ENCODE data around the gene TENM4. TPM values are rescaled to one million over a fixed set of nuclear protein-coding genes. Genes with fewer than 3 reads are reported as not detected.

Gene TENM4
- total RNA-seq, 4 donors from 2014 or later: 31.4 to 44.5 (median 38.0) TPM

DNA sequence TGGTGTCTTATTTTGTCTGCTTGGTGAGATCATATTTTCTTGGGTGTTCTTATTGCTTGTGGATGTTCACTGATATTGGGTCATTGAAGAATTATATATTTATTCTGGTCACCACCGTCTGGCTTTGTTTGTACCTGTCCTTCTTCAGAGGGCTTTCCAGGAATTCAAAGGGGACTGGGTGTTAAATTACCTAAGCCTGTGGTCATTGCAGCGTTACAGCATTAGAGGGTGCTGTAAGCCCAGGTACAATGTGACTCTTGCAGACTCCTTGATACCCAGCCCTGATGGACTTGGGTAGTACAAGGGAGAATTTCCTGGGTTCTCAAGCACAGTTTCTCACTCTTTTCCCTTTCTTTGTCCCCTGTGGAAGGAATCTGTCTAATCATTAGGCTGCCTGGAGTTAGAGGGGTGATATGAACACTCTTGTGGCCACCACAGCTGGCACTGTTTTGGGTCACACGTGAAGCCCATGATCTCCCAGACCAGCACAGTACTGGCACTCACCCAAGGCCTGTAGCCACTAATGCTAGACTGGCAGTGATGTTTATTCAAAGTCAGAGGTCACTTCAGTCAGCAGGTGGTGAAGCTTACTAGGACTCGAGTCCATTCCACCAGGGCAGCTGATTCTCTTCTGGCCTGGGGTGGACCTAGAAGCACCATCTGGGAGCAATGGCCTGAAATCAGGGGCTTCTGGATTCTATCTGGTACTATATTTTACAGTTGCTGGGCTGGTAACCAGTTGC lies 810.1 kb downstream of the TENM4 start:
- DNase-seq (ENCODE audit: low spot score in 2 of 2): no peak
- no peak overlapping the region for H3K4me3 ChIP-seq
- H3K27ac ChIP-seq: no peak overlapping the region
- 90% methylated on average over 4 of the region's 4 CpGs for WGBS
- H3K27me3 ChIP-seq: no peaks in the 10 kb centered on the region
- no peaks in the 10 kb centered on the region for H3K36me3 ChIP-seq
- TF ChIP-seq POLR2A (IDR thresholded peaks at IDR 0.05) (no peak), POLR2AphosphoS5 (IDR thresholded peaks at IDR 0.05) (no peak), EP300 (IDR thresholded peaks at IDR 0.05) (no peak)
- TF ChIP-seq, protein P1, sequence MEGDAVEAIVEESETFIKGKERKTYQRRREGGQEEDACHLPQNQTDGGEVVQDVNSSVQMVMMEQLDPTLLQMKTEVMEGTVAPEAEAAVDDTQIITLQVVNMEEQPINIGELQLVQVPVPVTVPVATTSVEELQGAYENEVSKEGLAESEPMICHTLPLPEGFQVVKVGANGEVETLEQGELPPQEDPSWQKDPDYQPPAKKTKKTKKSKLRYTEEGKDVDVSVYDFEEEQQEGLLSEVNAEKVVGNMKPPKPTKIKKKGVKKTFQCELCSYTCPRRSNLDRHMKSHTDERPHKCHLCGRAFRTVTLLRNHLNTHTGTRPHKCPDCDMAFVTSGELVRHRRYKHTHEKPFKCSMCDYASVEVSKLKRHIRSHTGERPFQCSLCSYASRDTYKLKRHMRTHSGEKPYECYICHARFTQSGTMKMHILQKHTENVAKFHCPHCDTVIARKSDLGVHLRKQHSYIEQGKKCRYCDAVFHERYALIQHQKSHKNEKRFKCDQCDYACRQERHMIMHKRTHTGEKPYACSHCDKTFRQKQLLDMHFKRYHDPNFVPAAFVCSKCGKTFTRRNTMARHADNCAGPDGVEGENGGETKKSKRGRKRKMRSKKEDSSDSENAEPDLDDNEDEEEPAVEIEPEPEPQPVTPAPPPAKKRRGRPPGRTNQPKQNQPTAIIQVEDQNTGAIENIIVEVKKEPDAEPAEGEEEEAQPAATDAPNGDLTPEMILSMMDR (IDR thresholded peaks at IDR 0.05): no peak
- H3K9me3 ChIP-seq: peaks cover 10% of the 10 kb centered on the region
- no peaks in the 10 kb centered on the region for H3K4me1 ChIP-seq

DNA sequence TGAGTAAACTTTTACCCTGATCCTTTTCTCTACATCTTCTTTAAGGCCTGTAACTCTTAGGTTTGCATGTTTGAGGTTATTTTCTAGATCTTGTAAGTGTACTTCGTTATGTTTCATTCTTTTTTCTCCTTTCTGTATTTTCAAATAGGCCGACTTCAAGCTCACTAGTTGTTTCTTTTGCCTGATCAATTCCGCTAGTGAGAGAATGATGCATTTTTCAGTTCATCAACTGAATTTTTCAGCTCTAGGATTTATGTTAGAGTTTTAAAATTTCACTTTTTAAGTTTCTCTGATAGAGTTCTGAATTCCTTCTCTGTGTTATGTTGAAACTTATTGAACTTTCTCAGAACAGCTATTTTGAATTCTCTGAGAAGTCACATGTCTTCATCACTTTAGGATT lies 810.7 kb downstream of the TENM4 start:
- Histone ChIP-seq H3K27me3 (no peaks in the 10 kb centered on the region), H3K9me3 (peaks cover 10% of the 10 kb centered on the region), H3K27ac (no peak overlapping the region), H3K4me3 (no peak overlapping the region), H3K4me1 (no peaks in the 10 kb centered on the region), H3K36me3 (no peaks in the 10 kb centered on the region)
- TF ChIP-seq POLR2A (IDR thresholded peaks at IDR 0.05) (no peak), EP300 (IDR thresholded peaks at IDR 0.05) (no peak), POLR2AphosphoS5 (IDR thresholded peaks at IDR 0.05) (no peak)
- TF ChIP-seq, protein P1 (IDR thresholded peaks at IDR 0.05): no peak
- WGBS: 89% methylated on average over 3 of the region's 3 CpGs
- DNase-seq (ENCODE audit: low spot score in 2 of 2): no peak

DNA sequence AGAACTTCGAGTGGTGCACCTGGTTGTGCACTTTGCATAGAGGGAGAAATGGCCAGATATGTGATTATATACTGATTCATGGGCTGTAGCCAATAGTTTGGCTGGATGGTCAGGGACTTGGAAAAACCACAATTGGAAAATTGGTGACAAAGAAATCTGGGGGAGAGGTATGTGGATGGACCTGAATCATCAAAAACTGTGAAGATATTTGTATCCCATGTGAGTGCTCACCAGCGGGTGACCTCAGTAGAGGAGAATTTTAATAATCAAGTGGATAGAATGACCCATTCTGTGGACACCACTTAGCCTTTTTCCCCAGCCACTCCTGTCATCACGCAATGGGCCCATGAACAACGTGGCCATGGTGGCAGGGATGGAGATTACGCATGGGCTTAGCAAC lies 818.2 kb downstream of the TENM4 start:
- DNase-seq (ENCODE audit: low spot score in 2 of 2): no peak
- 88% methylated on average over 5 of the region's 5 CpGs for WGBS
- Histone ChIP-seq H3K4me3 (no peak overlapping the region), H3K27me3 (no peaks in the 10 kb centered on the region), H3K9me3 (peaks cover 10% of the 10 kb centered on the region), H3K4me1 (no peaks in the 10 kb centered on the region), H3K36me3 (no peaks in the 10 kb centered on the region), H3K27ac (no peak overlapping the region)
- TF ChIP-seq, protein P1 (IDR thresholded peaks at IDR 0.05): no peak
- TF ChIP-seq EP300 (IDR thresholded peaks at IDR 0.05) (no peak), POLR2A (IDR thresholded peaks at IDR 0.05) (no peak), POLR2AphosphoS5 (IDR thresholded peaks at IDR 0.05) (no peak)

DNA sequence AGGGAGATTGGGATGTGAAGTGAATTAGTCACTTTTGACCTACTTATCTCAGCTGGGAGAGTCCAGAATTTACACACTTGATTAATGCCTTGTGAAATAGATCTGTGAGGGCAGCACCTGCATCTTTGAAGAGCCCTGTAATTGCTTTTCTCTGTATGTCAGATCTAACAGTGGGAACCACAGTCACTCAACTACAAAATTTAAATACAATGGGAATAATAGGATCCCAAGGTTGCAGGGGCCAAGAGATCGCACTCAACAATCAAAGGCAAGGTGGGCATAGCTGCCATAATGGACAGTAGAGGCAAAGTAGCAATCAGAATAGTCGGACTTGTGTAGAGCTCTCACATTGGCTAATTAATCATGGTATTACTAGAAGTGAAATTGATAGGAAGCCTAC lies 820.7 kb downstream of the TENM4 start:
- peaks cover 10% of the 10 kb centered on the region for H3K9me3 ChIP-seq
- DNase-seq (ENCODE audit: low spot score in 2 of 2): no peak
- TF ChIP-seq, protein P1 (IDR thresholded peaks at IDR 0.05): no peak
- TF ChIP-seq POLR2AphosphoS5 (IDR thresholded peaks at IDR 0.05): no peak
- TF ChIP-seq EP300 (IDR thresholded peaks at IDR 0.05): no peak
- no peak for TF ChIP-seq POLR2A (IDR thresholded peaks at IDR 0.05)
- H3K4me3 ChIP-seq: no peak overlapping the region
- WGBS: 90% methylated on average over 2 of the region's 2 CpGs
- no peaks in the 10 kb centered on the region for H3K36me3 ChIP-seq
- no peak overlapping the region for H3K27ac ChIP-seq
- no peaks in the 10 kb centered on the region for H3K27me3 ChIP-seq
- H3K4me1 ChIP-seq: peaks cover 7% of the 10 kb centered on the region

DNA sequence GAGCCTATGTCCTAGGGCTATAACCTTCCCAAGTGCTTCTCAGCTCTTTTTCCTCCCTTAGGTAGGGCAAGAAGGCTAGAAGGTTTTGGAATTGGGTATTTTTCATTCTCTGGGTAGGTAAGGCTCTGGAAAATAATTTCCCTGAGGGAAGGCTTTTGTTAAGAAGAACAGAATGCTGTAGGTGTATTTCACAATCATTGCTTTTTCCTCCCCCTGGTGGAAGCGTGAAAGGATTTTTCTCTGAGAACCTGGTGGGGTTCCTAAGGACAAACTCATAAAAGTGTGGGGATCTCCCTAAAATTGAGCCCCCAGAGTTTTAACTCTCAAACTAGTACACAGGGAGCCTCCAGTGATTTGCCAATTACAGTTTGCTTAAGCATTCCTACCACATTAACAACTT lies 825.1 kb downstream of the TENM4 start:
- Histone ChIP-seq H3K27me3 (no peaks in the 10 kb centered on the region), H3K4me3 (no peak overlapping the region), H3K36me3 (no peaks in the 10 kb centered on the region), H3K4me1 (peaks cover 7% of the 10 kb centered on the region), H3K9me3 (peaks cover 6% of the 10 kb centered on the region), H3K27ac (no peak overlapping the region)
- TF ChIP-seq, protein P1 (IDR thresholded peaks at IDR 0.05): no peak
- TF ChIP-seq POLR2A (IDR thresholded peaks at IDR 0.05) (no peak), EP300 (IDR thresholded peaks at IDR 0.05) (no peak)
- 50% methylated on average over 1 of the region's 1 CpG for WGBS
- DNase-seq (ENCODE audit: low spot score in 2 of 2): no peak
